Measurements from ENCODE around the gene PPP1R15B. TPM values are rescaled to one million over a fixed set of nuclear protein-coding genes. Genes with fewer than 3 reads are reported as not detected.
A peak's percentile ranks its signal among the peaks of the same experiment; 100 is the strongest.

PPP1R15B gene
- total and polyA plus RNA-seq, 8 donors: 31.8 to 53.0 (median 39.3) TPM

- DNase-seq (no peak), ATAC-seq (no peak)
- no peak for TF ChIP-seq CTCF (IDR thresholded peaks at IDR 0.05)
- no peak overlapping the region for H3K4me3 ChIP-seq
- intact Hi-C loops (cut with DNase I): loop anchor here (5.0 to 10.0 kb wide), 2 partner anchors 53 to 56 kb away; no protein-coding TSS in a partner anchor
- no peaks in the 10 kb centered on the region for H3K27me3 ChIP-seq
- peaks cover 0 to 39% of the 10 kb centered on the region in 2 donors for H3K36me3 ChIP-seq
- H3K27ac ChIP-seq: peak overlapping the region in 1 of 2 donors; percentile 13
- H3K4me1 ChIP-seq: peaks cover 8 to 37% of the 10 kb centered on the region in 2 donors
- H3K9me3 ChIP-seq: no peaks in the 10 kb centered on the region
These were observed 37.5 kb upstream of the PPP1R15B start for GRCh38 chr1:204448991-204449677.

- Histone ChIP-seq H3K9me3 (no peaks in the 10 kb centered on the region), H3K27ac (peak overlapping the region in 1 of 2 donors; percentile 13), H3K36me3 (peaks cover 0 to 42% of the 10 kb centered on the region in 2 donors), H3K27me3 (no peaks in the 10 kb centered on the region), H3K4me3 (no peak overlapping the region), H3K4me1 (peaks cover 8 to 42% of the 10 kb centered on the region in 2 donors)
- no peak for TF ChIP-seq CTCF (IDR thresholded peaks at IDR 0.05)
- DNase-seq (no peak), ATAC-seq (peak; percentile 12)
- intact Hi-C loops (cut with DNase I): loop anchor here (5.0 to 10.0 kb wide), 2 partner anchors 54 to 56 kb away; no protein-coding TSS in a partner anchor
These were observed 36.8 kb upstream of the PPP1R15B start for GRCh38 chr1:204448344-204448964.

DNA sequence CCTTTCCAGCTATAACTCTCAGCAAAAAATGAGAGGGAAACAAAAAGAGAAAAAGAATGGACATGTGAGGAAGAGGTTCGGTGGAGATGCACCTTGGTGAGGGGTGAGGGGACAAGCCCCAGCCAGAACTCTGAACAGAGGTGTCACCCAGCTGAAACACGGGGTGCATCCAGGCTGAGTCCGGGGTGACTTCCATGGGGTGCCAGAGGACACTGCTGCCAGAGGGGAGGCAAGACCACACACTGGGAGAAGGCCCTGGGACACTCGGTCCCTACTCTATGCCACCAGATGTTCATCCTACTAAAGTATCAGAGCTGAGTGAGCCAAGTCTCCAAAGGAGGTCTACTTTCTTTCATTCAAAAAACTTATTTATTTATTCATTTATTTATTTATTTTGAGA, 36.1 kb upstream of the PPP1R15B start:
- intact Hi-C loops (cut with DNase I): loop anchor here (5.0 to 10.0 kb wide), 2 partner anchors 55 to 57 kb away; no protein-coding TSS in a partner anchor
- no peak for DNase-seq
- TF ChIP-seq CTCF (IDR thresholded peaks at IDR 0.05): no peak
- no peaks in the 10 kb centered on the region for H3K9me3 ChIP-seq
- peaks cover 8 to 42% of the 10 kb centered on the region in 2 donors for H3K4me1 ChIP-seq
- ATAC-seq: no peak
- H3K27ac ChIP-seq: no peak overlapping the region
- H3K4me3 ChIP-seq: no peak overlapping the region
- H3K36me3 ChIP-seq: peaks cover 0 to 48% of the 10 kb centered on the region in 2 donors
- H3K27me3 ChIP-seq: no peaks in the 10 kb centered on the region

GRCh38 chr1:204447190-204447589, 35.6 kb upstream of the PPP1R15B start:
- Histone ChIP-seq H3K36me3 (peaks cover 0 to 53% of the 10 kb centered on the region in 2 donors), H3K9me3 (no peaks in the 10 kb centered on the region), H3K4me1 (peaks cover 8 to 44% of the 10 kb centered on the region in 2 donors), H3K27me3 (no peaks in the 10 kb centered on the region), H3K27ac (peak overlapping the region in 1 of 2 donors; percentile 37), H3K4me3 (no peak overlapping the region)
- no peak for DNase-seq
- intact Hi-C loops (cut with DNase I): loop anchor here (5.0 to 10.0 kb wide), 2 partner anchors 55 to 58 kb away; no protein-coding TSS in a partner anchor
- ATAC-seq: no peak
- TF ChIP-seq CTCF (IDR thresholded peaks at IDR 0.05): no peak
